Nephron (organoid): ENCODE measurements around the gene TP53BP2.

Experiments
- H3K27ac Mint-ChIP-seq, 3 experiments: 2 replicates each; pipeline ENCODE4 v1.8.0; 2020; ENCODE audit warnings: mixed read lengths in 3 of 3, mild to moderate bottlenecking in 2 of 3, moderate library complexity in 1 of 3
- H3K27me3 Mint-ChIP-seq: 2 replicates; pipeline ENCODE4 v1.8.0; 2021; ENCODE audit warnings: low read depth, mild to moderate bottlenecking, moderate library complexity, mixed read lengths
- H3K36me3 Mint-ChIP-seq: 2 replicates; pipeline ENCODE4 v1.8.0; 2020; ENCODE audit warnings: low read depth, mixed read lengths
- H3K4me1 Mint-ChIP-seq: 2 replicates; pipeline ENCODE4 v1.8.0; 2020; ENCODE audit warnings: mixed read lengths
- H3K4me3 Mint-ChIP-seq, 3 experiments: 2 replicates each; pipeline ENCODE4 v1.8.0; 2020; ENCODE audit warnings: mild to moderate bottlenecking in 3 of 3, mixed read lengths in 3 of 3, moderate library complexity in 2 of 3
- H3K9me3 Mint-ChIP-seq: 2 replicates; pipeline ENCODE4 v1.8.0; 2020; ENCODE audit warnings: mixed read lengths
- TF ChIP-seq, protein P1 (sequence below), 3 experiments: fragments of 200-600 bp; sonication (generic); IDR thresholded peaks; one replicate each; pipeline ENCODE4 v1.5.0; 2021; ENCODE audit warnings: antibody characterized with exemption in 3 of 3; ENCODE audit not compliant: unreplicated experiment in 3 of 3

TP53BP2 gene

DNA sequence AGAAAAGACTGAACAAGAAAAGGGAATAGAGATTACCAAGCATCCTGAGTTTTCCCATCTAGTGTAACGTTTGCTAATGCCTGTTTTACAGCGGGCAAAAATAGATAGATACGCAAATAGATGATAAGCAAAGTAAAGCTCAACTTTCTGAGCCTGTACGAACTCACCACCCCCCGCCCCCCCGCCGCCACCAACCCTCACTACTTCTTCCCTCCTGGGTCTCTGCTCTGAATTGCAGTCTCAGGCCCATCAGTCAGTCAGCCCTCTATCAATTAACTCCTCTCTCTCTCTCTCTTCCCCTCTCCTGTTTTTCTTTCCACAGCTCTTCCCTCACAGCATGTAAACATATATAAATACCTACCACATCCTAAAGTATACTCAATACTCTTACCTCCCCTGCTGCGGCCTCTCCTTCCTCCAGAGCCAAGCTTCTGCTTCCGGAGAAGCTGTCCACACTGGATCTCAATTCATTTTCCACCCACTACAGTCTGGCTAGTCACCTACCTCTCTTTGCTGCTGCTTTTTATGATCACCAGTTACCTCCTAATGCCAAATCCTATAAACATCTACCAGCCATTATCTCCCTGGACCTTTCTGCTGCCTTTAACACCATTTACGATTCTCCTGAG, 68.8 kb downstream of the TP53BP2 start:
- H3K9me3 Mint-ChIP-seq, result no peaks in the 10 kb centered on the region
- H3K36me3 Mint-ChIP-seq, result peaks cover 85% of the 10 kb centered on the region
- H3K27me3 Mint-ChIP-seq, result no peaks in the 10 kb centered on the region
- TF ChIP-seq, protein P1, sequence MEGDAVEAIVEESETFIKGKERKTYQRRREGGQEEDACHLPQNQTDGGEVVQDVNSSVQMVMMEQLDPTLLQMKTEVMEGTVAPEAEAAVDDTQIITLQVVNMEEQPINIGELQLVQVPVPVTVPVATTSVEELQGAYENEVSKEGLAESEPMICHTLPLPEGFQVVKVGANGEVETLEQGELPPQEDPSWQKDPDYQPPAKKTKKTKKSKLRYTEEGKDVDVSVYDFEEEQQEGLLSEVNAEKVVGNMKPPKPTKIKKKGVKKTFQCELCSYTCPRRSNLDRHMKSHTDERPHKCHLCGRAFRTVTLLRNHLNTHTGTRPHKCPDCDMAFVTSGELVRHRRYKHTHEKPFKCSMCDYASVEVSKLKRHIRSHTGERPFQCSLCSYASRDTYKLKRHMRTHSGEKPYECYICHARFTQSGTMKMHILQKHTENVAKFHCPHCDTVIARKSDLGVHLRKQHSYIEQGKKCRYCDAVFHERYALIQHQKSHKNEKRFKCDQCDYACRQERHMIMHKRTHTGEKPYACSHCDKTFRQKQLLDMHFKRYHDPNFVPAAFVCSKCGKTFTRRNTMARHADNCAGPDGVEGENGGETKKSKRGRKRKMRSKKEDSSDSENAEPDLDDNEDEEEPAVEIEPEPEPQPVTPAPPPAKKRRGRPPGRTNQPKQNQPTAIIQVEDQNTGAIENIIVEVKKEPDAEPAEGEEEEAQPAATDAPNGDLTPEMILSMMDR (IDR thresholded peaks at IDR 0.05; ENCODE audit: unreplicated experiment in 3 of 3), result no peak
- peaks cover 44% of the 10 kb centered on the region for H3K4me1 Mint-ChIP-seq
- no peak overlapping the region for H3K4me3 Mint-ChIP-seq
- peak overlapping the region; percentile 23 to 54 (median 49) for H3K27ac Mint-ChIP-seq

GRCh38 chr1:223776075-223776814, 69.5 kb downstream of the TP53BP2 start:
- TF ChIP-seq, protein P1 (IDR thresholded peaks at IDR 0.05; ENCODE audit: unreplicated experiment in 3 of 3), result no peak
- peaks cover 88% of the 10 kb centered on the region for H3K36me3 Mint-ChIP-seq
- H3K9me3 Mint-ChIP-seq, result no peaks in the 10 kb centered on the region
- H3K4me3 Mint-ChIP-seq, result no peak overlapping the region
- H3K27ac Mint-ChIP-seq, result peak overlapping the region; percentile 7 to 52 (median 30)
- H3K27me3 Mint-ChIP-seq, result no peaks in the 10 kb centered on the region
- peaks cover 51% of the 10 kb centered on the region for H3K4me1 Mint-ChIP-seq

GRCh38 chr1:223775711-223776074, 70.1 kb downstream of the TP53BP2 start:
- Mint-ChIP-seq H3K4me1 (peaks cover 48% of the 10 kb centered on the region), H3K27me3 (no peaks in the 10 kb centered on the region), H3K4me3 (no peak overlapping the region), H3K27ac (peak overlapping the region in 2 of 3 experiments; percentile 30 to 52), H3K9me3 (no peaks in the 10 kb centered on the region), H3K36me3 (peaks cover 88% of the 10 kb centered on the region)
- TF ChIP-seq, protein P1 (IDR thresholded peaks at IDR 0.05; ENCODE audit: unreplicated experiment in 3 of 3), result no peak

GRCh38 chr1:223775054-223775453, 70.7 kb downstream of the TP53BP2 start:
- H3K27ac Mint-ChIP-seq, result peak overlapping the region; percentile 38 to 72 (median 59)
- no peaks in the 10 kb centered on the region for H3K9me3 Mint-ChIP-seq

DNA sequence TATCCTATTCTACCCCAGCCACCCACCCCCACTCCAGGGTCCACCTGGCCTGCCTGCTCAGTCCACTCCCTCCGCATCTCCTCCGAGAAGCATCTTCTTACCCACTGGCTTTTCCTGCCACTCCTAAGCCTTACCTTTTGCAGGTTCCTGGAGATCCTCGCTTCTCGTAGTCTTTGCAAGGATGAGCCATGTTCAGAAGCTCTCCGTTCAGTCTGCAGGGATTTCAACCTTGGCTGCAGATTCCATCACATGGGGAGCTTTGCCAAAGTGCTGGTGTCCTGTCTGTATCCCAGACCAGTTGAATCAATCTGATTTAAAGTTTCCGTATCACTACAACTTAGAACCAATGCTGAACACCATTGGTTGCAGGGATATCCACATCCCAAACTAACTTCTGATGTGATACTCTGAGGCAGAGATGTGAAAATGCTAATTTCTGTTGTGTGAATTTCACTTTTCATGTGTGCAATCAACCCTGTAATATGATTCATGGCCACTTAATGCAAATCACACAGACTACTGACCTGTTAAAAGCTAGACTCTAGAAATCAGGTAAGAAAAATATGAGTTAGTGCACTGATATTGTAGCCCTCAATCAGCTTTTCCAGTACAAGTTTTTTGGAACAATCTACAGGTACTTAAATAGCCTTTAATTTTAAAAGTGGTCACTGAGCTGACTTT, 71.5 kb downstream of the TP53BP2 start:
- Mint-ChIP-seq H3K4me1 (peaks cover 45% of the 10 kb centered on the region), H3K27me3 (no peaks in the 10 kb centered on the region), H3K4me3 (no peak overlapping the region), H3K27ac (peak overlapping the region; percentile 38 to 72 (median 59)), H3K9me3 (no peaks in the 10 kb centered on the region), H3K36me3 (peaks cover 90% of the 10 kb centered on the region)
- TF ChIP-seq, protein P1 (IDR thresholded peaks at IDR 0.05; ENCODE audit: unreplicated experiment in 3 of 3), result no peak

More at GRCh38 chr1:223775054-223775453, 70.7 kb downstream of the TP53BP2 start:
- Mint-ChIP-seq H3K4me1 (peaks cover 45% of the 10 kb centered on the region), H3K27me3 (no peaks in the 10 kb centered on the region), H3K36me3 (peaks cover 89% of the 10 kb centered on the region), H3K4me3 (no peak overlapping the region)
- TF ChIP-seq, protein P1 (IDR thresholded peaks at IDR 0.05; ENCODE audit: unreplicated experiment in 3 of 3), result no peak
